NCI-H1048 (cell line): ENCODE measurements around the gene MS4A13.
"Not testable (repeated sequence)": the region's sequence is repeated elsewhere in the genome, so short reads cannot be mapped to it uniquely, and the experiment has no call there.

Source experiments
- DNase-seq: peaks from one replicate; lab custom pipeline; 2025; lab: John Stamatoyannopoulos, UW

The MS4A13 gene

DNA sequence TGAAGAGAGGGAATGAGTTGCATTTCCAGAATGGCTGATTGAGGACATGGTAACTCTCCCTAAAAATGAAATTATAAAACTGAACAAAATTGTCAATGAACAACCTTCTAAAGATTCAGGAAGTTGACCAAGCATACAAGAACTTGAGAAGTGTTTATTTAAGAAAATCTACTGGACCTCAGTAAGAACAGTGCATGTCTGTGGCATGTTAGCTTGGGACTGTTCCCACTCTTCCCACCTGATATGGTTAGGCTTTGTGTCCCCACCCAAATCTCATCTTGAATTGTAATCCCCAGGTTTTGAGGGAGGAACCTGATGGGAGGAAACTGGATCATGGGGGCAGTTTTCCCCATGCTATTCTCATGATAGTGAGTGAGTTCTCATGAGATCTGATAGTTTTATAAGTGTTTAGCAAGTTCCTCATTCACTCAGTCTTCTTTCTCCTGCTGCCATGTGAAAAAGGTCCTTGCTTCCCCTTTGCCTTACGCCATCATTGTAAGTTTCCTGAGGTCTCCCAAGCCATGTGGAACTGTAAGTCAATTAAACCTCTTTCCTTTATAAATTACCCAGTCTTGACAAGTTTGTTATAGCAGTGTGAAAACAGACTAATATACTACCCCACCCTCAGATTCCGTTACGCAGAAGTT is 15.4 kb downstream of the MS4A13 start:
- DNase-seq = no peak

DNA sequence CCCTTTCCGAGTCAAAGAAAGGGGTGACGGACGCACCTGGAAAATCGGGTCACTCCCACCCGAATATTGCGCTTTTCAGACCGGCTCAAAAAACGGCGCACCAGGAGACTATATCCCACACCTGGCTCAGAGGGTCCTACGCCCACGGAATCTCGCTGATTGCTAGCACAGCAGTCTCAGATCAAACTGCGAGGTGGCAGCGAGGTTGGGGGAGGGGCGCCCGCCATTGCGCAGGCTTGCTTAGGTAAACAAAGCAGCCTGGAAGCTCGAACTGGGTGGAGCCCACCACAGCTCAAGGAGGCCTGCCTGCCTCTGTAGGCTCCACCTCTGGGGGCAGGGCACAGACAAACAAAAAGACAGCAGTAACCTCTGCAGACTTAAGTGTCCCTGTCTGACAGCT is 17.2 kb downstream of the MS4A13 start:
- not testable (repeated sequence) for DNase-seq

DNA sequence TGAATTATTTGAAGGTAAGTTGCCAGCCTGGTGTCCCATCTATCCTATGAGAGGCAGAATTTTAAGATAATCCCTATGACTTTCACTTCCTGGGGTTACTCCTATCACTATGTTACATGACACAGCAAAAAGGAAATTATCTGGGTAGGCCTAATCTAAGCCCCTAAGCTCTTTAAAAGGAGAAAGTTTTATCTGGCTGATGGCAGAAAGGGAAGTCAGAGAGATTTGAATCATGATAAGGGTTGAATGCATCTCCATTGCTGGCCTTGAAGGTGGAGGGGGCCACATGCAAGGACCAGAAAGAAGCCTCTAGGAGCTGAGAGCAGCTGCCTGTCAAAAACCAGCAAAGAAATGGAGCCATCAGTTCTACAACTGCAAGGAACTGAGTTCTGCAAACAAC is 23.4 kb downstream of the MS4A13 start:
- not testable (repeated sequence) for DNase-seq

DNA sequence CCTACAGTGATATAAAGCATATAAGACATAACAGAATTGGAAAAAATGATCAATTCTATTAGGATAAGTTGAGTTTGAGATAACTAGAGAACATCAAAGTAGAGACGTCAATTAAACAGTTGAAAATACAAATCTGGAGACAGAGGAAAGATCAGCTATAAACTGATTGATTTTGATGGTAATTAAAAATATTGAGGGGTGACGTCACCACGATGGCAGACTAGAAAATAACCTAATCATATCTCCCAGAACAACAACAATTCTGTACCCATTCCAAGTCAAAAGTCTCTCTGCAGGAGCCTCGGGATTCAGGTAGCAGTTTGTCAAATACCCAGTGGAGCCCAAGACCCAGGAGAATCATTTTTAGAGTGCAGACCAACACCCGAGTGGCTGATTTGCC is 28.9 kb downstream of the MS4A13 start:
- DNase-seq = no peak

DNA sequence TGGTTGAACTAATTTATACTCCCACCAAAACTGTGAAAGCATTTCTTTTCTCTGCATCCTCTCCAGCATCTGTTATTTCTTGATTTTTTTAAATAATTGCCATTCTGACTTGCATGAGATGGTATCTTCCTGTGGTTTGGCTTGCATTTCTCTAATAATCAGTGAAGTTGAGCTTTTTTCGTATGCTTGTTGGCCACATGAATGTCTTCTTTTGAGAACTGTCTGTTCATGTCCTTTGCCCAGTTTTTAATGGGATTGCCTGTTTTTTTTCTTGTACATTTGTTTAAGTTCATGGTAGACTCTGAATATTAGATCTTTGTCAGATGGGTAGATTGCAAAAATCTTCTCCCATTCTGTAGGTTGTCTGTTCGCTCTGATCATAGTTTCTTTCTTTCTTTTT is 46.1 kb downstream of the MS4A13 start:
- no peak for DNase-seq

DNA sequence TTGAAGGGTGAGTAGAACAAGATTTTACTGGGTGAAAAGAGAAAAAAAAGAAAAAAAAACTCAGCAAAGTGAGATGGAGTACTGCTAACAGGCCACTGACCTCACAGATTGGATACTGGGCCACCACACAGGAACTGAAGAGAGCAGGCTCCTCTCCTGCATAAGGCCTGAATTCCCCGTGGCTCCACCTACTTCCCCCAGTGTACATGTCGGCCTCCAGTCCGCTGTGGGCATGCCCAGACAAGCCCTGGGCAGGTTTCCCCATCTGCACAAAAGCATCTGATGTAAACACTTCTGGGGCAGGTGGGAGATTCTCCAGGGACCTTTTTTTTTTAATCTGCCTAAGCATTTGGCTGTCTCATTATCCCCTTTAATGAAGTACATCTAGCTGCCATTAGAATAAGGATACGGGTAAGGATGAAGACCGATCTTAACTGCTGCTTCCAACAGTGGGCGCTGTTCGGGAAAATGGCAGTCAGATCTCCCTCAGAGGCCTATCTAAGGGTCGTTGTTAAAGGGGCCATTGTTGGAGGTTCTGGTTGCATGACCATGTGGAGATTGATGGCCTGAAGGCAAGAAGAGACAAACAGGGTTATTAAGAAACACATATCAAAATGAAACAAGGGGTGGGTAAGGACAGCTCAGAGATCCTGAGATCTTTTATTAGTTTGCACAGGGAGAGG is 48.5 kb downstream of the MS4A13 start:
- DNase-seq = no peak

DNA sequence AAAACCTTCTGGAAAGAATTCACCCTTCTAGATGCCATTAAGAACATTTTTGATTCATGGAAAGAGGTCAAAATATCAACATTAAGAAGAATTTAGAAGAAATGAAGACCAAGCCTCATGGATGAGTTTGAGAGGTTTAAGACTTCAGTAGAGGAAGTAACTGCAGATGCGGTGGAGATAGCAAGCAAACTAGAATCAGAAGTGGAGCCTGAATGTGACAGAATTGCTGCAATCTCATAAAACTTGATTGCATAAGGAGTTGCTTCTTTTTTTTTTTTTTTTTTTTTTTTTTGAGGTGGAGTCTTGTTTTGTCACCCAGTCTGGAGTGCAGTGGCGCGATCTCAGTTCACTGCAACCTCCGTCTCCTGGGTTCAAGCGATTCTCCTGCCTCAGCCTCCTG is 51.6 kb downstream of the MS4A13 start:
- no peak for DNase-seq

DNA sequence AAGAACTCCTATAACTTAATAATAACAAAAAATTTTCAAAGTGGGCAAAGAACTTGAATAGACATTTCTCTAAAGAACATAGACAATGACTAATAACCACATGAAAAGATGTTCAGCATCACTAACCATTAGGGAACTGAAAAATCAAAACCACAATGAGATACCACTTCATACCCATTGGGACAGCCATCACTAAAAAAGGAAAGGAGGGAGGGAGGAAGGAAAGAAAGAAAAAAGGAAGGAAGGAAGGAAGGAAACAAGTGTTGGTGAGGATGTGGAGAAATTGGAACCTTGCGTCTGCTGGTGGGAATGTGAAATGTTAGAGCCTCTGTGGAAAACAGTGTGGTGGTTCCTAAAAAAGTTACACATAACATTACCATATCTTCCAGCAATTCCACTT is 55.8 kb downstream of the MS4A13 start:
- DNase-seq = no peak

DNA sequence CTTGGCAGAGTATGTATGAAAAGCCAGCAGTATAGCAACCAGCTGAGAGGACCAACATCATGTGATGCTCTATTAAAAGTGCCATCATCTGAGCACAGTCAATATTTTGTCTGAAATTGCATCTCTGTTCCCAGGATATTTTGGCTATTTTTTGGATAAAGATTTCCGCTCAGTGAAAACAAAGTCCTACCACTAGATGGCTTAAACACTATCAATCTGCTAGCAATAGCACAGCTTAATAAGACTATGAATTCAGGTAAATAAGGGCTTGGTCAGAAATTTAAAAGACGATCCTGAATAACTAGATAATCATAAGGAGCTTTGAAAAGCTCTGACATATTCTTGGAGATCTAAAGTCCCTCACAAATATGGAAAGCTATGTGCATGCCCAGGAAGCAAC is 74.4 kb downstream of the MS4A13 start:
- no peak for DNase-seq
